GM19328 (cell line): ENCODE results near the gene MED16.

Source experiments
- ATAC-seq: cut with Tn5 transposase; IDR thresholded peaks from one replicate; pipeline ENCODE4 v1.9.1; 2021; ENCODE audit warnings: mild to moderate bottlenecking, moderate library complexity; ENCODE audit not compliant: unreplicated experiment

MED16 gene

DNA sequence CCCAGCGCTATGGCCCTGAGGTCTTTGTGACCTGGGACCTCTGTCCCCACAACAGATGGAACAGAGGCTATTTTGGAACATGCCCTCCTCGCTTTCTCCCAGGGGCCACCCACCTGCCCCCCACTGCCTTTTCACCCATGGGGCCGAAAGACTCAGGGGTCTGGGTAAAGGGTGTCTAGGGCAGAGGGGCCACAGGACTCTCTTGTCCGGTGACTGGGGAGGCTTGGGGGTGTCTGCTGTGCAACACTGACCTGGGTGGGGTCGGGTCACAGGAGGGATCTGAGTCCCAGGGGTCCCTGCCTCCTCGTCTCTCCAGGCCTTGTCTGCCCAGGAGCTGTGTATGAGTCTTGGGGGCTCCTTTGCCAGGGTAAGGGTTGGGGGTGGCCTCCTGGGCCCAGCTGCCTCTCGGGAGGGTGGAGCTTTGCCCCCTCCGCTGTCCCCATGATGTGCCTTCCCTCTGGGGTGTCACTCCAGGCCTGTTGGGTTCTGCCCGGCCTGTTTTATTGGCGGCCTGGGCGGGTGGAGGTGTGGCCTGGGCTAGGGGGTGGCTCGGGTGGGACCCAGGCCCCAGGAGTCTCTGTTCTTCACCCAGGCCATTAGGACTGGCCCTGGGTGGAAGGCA, 34.9 kb upstream of the MED16 start:
- no peak for ATAC-seq

- no peak for ATAC-seq
These were observed 34.4 kb upstream of the MED16 start for GRCh38 chr19:927351-927779.

DNA sequence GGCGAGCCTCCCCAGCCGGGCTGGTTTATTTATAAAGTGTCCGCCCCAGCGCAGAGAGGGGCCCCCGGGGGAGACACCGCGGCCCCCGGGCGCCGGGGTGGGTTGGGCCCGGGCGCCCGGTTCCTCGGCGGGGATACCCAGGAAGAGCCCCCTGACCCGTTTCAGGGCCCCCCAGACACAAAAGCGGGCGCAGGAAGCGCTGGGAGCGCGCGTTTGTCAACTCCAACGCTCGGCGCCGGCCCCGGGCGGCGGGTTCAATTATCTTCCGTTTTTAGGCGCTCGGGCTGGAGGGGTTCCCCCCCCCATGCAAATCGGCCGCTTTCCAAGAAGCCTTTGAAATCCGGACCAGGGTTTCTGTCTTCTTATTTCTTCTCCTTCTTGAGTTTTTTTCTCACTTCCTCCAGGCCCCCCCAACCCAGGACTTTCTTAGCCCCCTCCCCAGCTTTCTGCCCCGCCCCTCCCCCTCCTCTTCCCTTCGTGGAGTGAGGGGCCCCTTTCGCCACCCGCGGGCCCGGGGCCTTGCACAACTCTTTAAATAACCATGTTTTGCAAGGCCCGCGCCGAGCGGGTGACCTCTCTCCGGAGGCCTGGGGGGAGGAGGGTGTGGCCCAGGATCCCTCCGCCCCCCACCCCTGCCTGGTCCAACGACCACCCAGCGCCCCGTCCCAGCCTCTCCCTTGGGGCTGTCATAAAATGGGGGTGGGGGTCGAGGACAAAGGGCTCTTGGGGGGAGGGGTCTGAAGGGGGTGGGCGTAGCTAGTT, 33.8 kb upstream of the MED16 start:
- ATAC-seq: no peak

GRCh38 chr19:926323-926588, 33.3 kb upstream of the MED16 start:
- no peak for ATAC-seq

GRCh38 chr19:925526-926322, 32.7 kb upstream of the MED16 start, which contains the start of gene ARID3A:
ARID3A (plus strand) TSS chr19:926035; CDS start chr19:929529, 3,494 bp downstream.
- ATAC-seq: peak; percentile 47

DNA sequence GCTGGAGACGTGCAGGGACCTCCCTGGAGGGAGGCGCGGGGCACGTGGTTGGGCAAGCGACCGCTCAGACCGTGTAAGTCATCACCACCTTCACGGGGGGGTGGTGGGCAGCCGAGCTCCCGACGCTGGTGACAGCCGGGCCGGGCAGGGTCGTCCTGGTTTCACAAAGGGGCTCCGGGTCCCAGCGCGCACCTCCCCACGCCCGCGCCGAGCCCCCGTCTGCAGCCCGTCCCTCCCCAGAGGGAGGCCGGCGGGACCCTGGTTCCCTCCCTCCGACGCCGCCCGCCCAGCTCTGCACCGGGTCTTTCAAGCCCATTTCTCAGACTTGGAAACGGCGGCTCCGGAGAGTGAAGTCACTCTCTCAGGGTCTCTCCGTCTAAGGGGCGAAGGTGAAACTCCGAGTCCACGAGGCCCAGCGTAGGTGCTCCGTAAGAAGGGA, 32.1 kb upstream of the MED16 start:
- peak; percentile 1 for ATAC-seq

DNA sequence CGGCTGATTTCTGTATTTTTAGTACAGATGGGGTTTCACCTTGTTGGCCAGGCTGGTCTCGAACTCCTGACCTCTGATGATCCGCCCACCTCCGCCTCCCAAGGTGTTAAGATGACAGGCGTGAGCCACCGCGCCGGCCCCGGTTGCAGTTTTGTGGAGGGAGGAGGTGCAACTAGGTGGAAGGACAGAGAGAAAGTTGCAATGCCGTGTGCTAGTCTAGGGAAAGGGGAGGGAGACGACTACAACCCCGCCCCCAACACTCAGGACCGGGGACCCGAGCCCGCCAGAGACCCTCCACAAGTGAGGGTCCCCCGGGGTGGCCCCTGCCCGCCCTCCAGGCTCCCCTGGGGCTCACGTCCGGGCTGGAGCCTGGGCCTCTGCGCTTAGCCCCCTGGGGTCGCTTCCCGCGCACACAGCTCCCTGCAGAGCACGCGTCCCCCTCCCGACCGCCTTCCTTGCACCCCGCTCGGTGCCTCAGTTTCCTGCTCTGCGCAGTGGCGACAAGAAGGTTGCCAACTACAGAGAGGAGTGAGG, 31.6 kb upstream of the MED16 start:
- ATAC-seq: no peak

DNA sequence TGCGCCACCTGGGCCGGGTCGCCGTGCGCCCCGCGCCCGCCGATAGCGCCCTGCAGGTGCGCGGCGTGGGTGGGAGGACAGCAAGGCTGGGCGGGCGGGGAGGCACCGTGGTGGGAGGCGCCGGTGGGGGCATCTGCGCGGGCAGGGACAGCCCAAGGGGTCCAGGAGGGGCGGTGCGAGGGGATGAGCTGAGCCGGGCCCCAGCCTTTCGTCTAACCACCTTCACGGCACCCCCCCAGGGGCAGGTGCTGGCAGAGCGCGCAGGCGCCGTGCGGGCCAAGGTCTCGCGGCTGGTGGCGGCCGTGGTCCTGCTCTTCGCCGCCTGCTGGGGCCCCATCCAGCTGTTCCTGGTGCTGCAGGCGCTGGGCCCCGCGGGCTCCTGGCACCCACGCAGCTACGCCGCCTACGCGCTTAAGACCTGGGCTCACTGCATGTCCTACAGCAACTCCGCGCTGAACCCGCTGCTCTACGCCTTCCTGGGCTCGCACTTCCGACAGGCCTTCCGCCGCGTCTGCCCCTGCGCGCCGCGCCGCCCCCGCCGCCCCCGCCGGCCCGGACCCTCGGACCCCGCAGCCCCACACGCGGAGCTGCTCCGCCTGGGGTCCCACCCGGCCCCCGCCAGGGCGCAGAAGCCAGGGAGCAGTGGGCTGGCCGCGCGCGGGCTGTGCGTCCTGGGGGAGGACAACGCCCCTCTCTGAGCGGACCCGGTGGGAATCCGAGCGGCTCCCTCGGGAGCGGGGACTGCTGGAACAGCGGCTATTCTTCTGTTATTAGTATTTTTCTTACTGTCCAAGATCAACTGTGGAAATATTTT, 27.3 kb upstream of the MED16 start:
- no peak for ATAC-seq

DNA sequence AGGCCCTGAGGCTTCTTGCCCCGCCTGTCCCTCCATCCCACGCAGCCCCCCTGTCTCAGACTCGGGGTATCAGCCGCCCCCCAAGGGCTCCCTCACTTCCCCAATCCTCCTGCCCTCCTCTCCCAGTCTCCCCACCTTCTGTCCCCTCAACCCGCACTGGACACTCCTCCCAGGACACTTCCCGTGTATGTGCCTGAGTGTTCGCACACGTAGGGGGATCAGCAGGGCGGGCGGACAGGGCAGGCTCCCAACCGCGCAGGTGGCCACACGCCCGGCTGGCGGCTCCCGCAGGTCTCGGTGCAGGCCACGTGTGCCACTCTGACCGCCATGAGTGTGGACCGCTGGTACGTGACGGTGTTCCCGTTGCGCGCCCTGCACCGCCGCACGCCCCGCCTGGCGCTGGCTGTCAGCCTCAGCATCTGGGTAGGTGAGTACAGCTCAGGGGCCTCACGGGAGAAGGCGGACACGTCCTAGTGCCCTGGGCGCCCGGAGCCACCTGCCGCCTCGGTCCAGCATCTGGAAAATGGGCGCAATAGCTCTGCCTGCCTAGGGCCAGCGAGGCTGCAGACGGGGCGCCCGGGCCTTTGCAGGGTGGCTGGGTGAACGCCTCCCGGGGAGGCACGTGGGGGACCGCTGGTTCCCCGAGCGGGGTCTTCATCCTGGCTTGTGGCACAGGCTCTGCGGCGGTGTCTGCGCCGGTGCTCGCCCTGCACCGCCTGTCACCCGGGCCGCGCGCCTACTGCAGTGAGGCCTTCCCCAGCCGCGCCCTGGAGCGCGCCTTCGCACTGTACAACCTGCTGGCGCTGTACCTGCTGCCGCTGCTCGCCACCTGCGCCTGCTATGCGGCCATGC, 26.4 kb upstream of the MED16 start:
- ATAC-seq: no peak

DNA sequence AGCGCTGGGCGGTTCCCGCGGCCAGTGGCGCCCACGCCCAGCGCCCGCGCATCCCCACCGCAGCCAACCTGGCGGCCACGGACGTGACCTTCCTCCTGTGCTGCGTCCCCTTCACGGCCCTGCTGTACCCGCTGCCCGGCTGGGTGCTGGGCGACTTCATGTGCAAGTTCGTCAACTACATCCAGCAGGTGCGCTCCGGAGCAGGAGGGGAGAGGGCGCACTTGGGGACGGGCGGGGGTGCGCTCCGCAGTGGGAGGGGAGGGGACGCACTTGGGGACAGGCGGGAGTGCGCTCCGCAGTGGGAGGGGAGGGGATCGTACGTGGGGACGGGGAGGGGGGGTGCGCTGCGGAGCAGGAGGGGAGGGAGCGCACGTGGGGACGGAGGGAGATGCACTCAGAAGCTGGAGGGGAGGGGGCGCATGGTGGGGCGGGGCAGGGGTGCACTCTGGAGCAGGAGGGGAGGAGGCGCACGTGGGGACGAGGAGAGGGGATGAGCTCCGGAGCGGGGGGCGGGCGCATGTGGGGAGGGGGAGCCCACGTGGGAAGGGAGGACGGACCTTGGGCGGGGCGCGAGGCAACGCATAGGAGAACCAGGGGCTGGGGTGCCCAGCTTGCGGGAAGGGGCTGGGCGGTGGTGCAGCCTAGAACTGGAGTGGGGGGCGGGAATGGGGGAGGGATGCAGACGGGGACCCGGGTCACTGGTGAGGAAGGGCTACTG, 25.7 kb upstream of the MED16 start:
- no peak for ATAC-seq

DNA sequence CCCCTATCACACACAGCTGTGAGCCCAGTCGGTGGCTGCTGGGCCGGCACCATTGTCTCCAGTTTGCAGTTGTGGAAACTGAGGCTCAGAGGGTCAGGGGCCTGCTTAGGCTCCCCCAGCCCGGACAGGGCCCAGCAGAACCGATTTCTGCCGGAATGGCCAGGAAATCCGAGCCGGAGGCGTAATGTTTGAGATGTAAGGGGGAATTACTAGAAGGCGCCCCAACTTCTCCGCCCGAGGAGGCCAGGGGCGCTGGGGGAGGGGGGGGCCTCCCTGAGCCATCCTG, 25.1 kb upstream of the MED16 start:
- no peak for ATAC-seq

- ATAC-seq: no peak
These were observed 24.6 kb upstream of the MED16 start, which contains the start of gene KISS1R for GRCh38 chr19:917323-918151. KISS1R (plus strand) TSS chr19:917333; CDS start chr19:917503, 170 bp downstream.

- no peak for ATAC-seq
These were observed 23.8 kb upstream of the MED16 start for GRCh38 chr19:916645-917322.

GRCh38 chr19:913080-913748, 20.2 kb upstream of the MED16 start, which contains the start of gene R3HDM4:
R3HDM4 (minus strand) TSS chr19:913219; CDS start chr19:913157, 62 bp downstream.
- ATAC-seq: no peak

DNA sequence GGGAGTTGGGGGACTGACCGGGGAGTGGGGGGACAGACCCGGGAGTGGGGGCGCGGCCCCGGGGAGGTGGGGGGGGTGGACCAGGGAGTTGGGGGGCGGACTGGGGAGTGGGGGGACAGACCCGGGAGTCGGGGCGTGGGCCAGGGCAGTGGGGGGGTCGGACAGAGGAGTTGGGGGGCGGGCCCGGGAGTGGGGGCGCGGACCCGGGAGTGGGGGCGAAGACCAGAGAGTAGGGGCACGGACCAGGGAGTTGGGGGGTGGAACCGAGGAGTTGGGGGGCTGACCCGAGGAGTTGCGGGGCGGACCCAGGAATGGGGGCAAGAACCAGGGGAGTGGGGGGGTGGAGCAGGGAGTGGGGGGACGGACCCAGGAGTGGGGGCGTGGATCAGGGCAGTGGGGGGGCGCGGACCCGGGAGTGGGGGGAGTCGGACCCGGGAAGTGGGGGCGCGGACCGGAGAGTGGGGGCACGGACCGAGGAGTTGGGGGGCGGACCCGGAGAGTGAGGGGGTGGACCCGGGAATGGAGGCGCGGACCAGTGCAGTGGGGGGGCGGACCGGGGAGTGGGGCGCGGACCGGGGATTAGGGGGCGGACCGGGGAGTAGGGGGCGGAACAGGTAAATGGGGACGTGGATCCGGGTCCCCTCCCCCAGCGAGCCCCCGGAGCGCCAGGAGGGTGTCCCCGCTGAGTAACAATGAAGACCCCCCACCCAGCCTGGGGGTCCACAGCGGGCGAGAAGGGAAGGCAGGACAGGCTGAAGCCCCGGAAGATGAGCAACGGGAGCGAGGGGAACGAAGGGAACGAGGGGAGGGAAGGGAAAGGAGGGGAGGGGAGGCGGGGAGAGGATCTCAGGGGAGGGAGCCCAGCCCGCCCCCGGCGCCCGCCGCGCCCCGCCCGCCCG, 19.4 kb upstream of the MED16 start:
- ATAC-seq: no peak
